OCI-LY1 (cell line): ENCODE data around the gene AMT.

Experiments used
- H2AFZ ChIP-seq: fragments of 200-600 bp; sonication (generic), shearing (Covaris generic); 2 replicates; pipeline ENCODE4 v1.6.0; 2014; ENCODE audit warnings: antibody characterized with exemption, mild to moderate bottlenecking, low read length
- H3F3A ChIP-seq: fragments of 200-600 bp; sonication (generic), shearing (Covaris generic); 2 replicates; pipeline ENCODE4 v1.6.0; 2014; ENCODE audit warnings: mild to moderate bottlenecking, antibody characterized with exemption, low read length, moderate library complexity; ENCODE audit not compliant: insufficient read depth
- H3K27ac ChIP-seq: fragments of 200-600 bp; sonication (generic); 2 replicates; pipeline ENCODE4 v1.5.1; 2014; ENCODE audit warnings: low read length, mixed run types, mild to moderate bottlenecking, low read depth; ENCODE audit not compliant: poor library complexity, severe bottlenecking
- H3K27me3 ChIP-seq: fragments of 200-600 bp; sonication (generic); 2 replicates; pipeline ENCODE4 v1.6.0; 2014; ENCODE audit warnings: antibody characterized with exemption, mild to moderate bottlenecking, low read length, moderate library complexity; ENCODE audit not compliant: insufficient read depth
- H3K36me3 ChIP-seq: fragments of 200-600 bp; sonication (generic); 2 replicates; pipeline ENCODE4 v1.6.1; 2014; ENCODE audit warnings: mild to moderate bottlenecking, antibody characterized with exemption, low read length, moderate library complexity, mixed read lengths; ENCODE audit not compliant: insufficient read depth
- H3K4me1 ChIP-seq: fragments of 200-600 bp; sonication (generic); 2 replicates; pipeline ENCODE4 v1.5.1; 2014; ENCODE audit warnings: mild to moderate bottlenecking, low read length, moderate library complexity; ENCODE audit not compliant: insufficient read depth, severe bottlenecking
- H3K4me2 ChIP-seq: fragments of 200-600 bp; sonication (generic), shearing (Covaris generic); 2 replicates; pipeline ENCODE4 v1.6.1; 2014; ENCODE audit warnings: low read length
- H3K4me3 ChIP-seq: fragments of 200-600 bp; sonication (generic); 2 replicates; pipeline ENCODE4 v1.5.1; 2014; ENCODE audit warnings: low read length, low read depth, mild to moderate bottlenecking, mixed read lengths; ENCODE audit not compliant: poor library complexity, severe bottlenecking
- H3K79me2 ChIP-seq: fragments of 200-600 bp; shearing (Covaris generic); 2 replicates; pipeline ENCODE4 v1.6.1; 2016; ENCODE audit warnings: mixed run types, low read length, mixed read lengths; ENCODE audit not compliant: insufficient read depth
- H3K9ac ChIP-seq: fragments of 200-600 bp; sonication (generic), shearing (Covaris generic); 2 replicates; pipeline ENCODE4 v1.6.1; 2014; ENCODE audit warnings: mild to moderate bottlenecking, low read length, mixed read lengths
- H3K9me2 ChIP-seq: fragments of 200-600 bp; sonication (generic), shearing (Covaris generic); 2 replicates; pipeline ENCODE4 v1.6.1; 2014; ENCODE audit warnings: low read depth, mild to moderate bottlenecking, low read length, mixed read lengths
- H3K9me3 ChIP-seq: fragments of 200-600 bp; shearing (Covaris generic); 2 replicates; pipeline ENCODE4 v1.6.1; 2014; ENCODE audit warnings: low read length, mixed read lengths
- H4K20me1 ChIP-seq: fragments of 200-600 bp; sonication (generic), shearing (Covaris generic); 2 replicates; pipeline ENCODE4 v1.6.0; 2016; ENCODE audit warnings: mild to moderate bottlenecking, low read length; ENCODE audit not compliant: insufficient read depth
- CTCF ChIP-seq: fragments of 200-600 bp; sonication (generic), shearing (Covaris generic); IDR thresholded peaks from 2 replicates; pipeline ENCODE4 v1.5.1; 2017; ENCODE audit warnings: mild to moderate bottlenecking, antibody characterized with exemption, low read length, moderate library complexity, mixed read lengths
- EZH2 ChIP-seq: fragments of 200-600 bp; sonication (generic), shearing (Covaris generic); IDR thresholded peaks from 2 replicates; pipeline ENCODE4 v1.8.0; 2017; ENCODE audit warnings: borderline replicate concordance, mixed run types, mild to moderate bottlenecking, antibody characterized with exemption, low read length, moderate library complexity, mixed read lengths

Gene AMT

GRCh38 chr3:49378249-49378895 is 43.9 kb downstream of the AMT start:
- H3K4me1 ChIP-seq = no peaks in the 10 kb centered on the region
- no peak overlapping the region for H3K4me2 ChIP-seq
- no peaks in the 10 kb centered on the region for H3F3A ChIP-seq
- H3K36me3 ChIP-seq = peaks cover 77% of the 10 kb centered on the region
- H3K9me2 ChIP-seq = no peaks in the 10 kb centered on the region
- H3K27me3 ChIP-seq = no peaks in the 10 kb centered on the region
- no peak overlapping the region for H3K27ac ChIP-seq
- H3K9me3 ChIP-seq = peaks cover 13% of the 10 kb centered on the region
- H3K79me2 ChIP-seq = peaks cover 87% of the 10 kb centered on the region
- H3K9ac ChIP-seq = no peak overlapping the region
- H2AFZ ChIP-seq = no peak overlapping the region
- no peak for TF ChIP-seq EZH2
- no peak overlapping the region for H3K4me3 ChIP-seq
- H4K20me1 ChIP-seq = no peaks in the 10 kb centered on the region

DNA sequence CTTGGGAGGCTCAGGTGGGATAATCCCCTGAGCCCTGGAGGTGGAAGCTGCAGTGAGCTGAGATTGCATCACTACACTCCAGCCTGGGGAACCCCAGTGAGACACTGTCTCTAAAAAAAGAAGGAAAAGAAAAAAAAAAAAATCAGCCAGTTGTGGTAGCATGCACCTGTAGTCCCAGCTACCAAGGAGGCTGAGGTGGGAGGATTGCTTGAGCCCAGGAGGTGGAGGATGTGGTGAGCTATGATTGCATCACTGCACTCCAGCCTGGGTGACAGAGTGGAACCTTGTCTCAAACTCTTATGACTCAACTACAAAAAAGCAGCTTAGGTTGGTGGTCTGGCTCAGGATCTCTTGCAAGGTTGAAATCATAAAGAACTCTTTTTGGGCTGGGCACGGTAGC is 44.8 kb downstream of the AMT start:
- peaks cover 10% of the 10 kb centered on the region for H3K9me3 ChIP-seq
- H3K9ac ChIP-seq = no peak overlapping the region
- no peak for TF ChIP-seq CTCF
- no peak for TF ChIP-seq EZH2
- no peak overlapping the region for H3K4me3 ChIP-seq
- H3F3A ChIP-seq = no peaks in the 10 kb centered on the region
- peaks cover 77% of the 10 kb centered on the region for H3K36me3 ChIP-seq
- peaks cover 78% of the 10 kb centered on the region for H3K79me2 ChIP-seq
- no peak overlapping the region for H2AFZ ChIP-seq
- no peaks in the 10 kb centered on the region for H3K4me1 ChIP-seq
- no peaks in the 10 kb centered on the region for H3K27me3 ChIP-seq
- H3K27ac ChIP-seq = no peak overlapping the region
- no peaks in the 10 kb centered on the region for H3K9me2 ChIP-seq
- no peak overlapping the region for H3K4me2 ChIP-seq
- no peaks in the 10 kb centered on the region for H4K20me1 ChIP-seq

GRCh38 chr3:49371946-49372345 is 50.3 kb downstream of the AMT start:
- H3K36me3 ChIP-seq = peaks cover 90% of the 10 kb centered on the region
- no peaks in the 10 kb centered on the region for H3K4me1 ChIP-seq
- no peak overlapping the region for H3K9ac ChIP-seq
- H3K9me2 ChIP-seq = no peaks in the 10 kb centered on the region
- no peak overlapping the region for H3K4me3 ChIP-seq
- no peaks in the 10 kb centered on the region for H3K9me3 ChIP-seq
- H4K20me1 ChIP-seq = no peaks in the 10 kb centered on the region
- H2AFZ ChIP-seq = no peak overlapping the region
- no peak for TF ChIP-seq EZH2
- no peak for TF ChIP-seq CTCF
- H3K27ac ChIP-seq = no peak overlapping the region
- H3K79me2 ChIP-seq = peaks cover 40% of the 10 kb centered on the region
- no peaks in the 10 kb centered on the region for H3F3A ChIP-seq
- no peak overlapping the region for H3K4me2 ChIP-seq
- no peaks in the 10 kb centered on the region for H3K27me3 ChIP-seq
